HG03457 (cell line): ENCODE results near the gene VSNL1.
"Not testable (repeated sequence)": the region's sequence is repeated elsewhere in the genome, so short reads cannot be mapped to it uniquely, and the experiment has no call there.

Source experiments
- ATAC-seq: cut with Tn5 transposase; IDR thresholded peaks from one replicate; pipeline ENCODE4 v1.9.1; 2021; ENCODE audit warnings: moderate number of reproducible peaks; ENCODE audit not compliant: unreplicated experiment

VSNL1 gene

GRCh38 chr2:17541531-17541950, 1.0 kb downstream of the VSNL1 start:
- ATAC-seq: no peak

- ATAC-seq: no peak
Observed at GRCh38 chr2:17542471-17542870, 2.0 kb downstream of the VSNL1 start.

GRCh38 chr2:17543131-17543660, 2.7 kb downstream of the VSNL1 start:
- no peak for ATAC-seq

GRCh38 chr2:17543848-17544247, 3.4 kb downstream of the VSNL1 start:
- no peak for ATAC-seq

GRCh38 chr2:17544256-17544655, 3.8 kb downstream of the VSNL1 start:
- no peak for ATAC-seq

- ATAC-seq: no peak
Observed at GRCh38 chr2:17545680-17546613, 5.5 kb downstream of the VSNL1 start.

- no peak for ATAC-seq
Observed at GRCh38 chr2:17547237-17547636, 6.7 kb downstream of the VSNL1 start.

- ATAC-seq: no peak
Observed at GRCh38 chr2:17547737-17548136, 7.2 kb downstream of the VSNL1 start.

- no peak for ATAC-seq
Observed at GRCh38 chr2:17550907-17551306, 10.4 kb downstream of the VSNL1 start.

GRCh38 chr2:17555150-17555549, 14.7 kb downstream of the VSNL1 start:
- no peak for ATAC-seq

GRCh38 chr2:17557596-17557995, 17.1 kb downstream of the VSNL1 start:
- no peak for ATAC-seq

GRCh38 chr2:17558053-17558452, 17.6 kb downstream of the VSNL1 start:
- no peak for ATAC-seq

GRCh38 chr2:17558878-17559277, 18.4 kb downstream of the VSNL1 start:
- ATAC-seq: no peak

GRCh38 chr2:17565726-17566125, 25.2 kb downstream of the VSNL1 start:
- ATAC-seq: not testable (repeated sequence)

- ATAC-seq: no peak
Observed at GRCh38 chr2:17571681-17572080, 31.2 kb downstream of the VSNL1 start.

- no peak for ATAC-seq
Observed at GRCh38 chr2:17573085-17573803, 32.7 kb downstream of the VSNL1 start.

- no peak for ATAC-seq
Observed at GRCh38 chr2:17573804-17574175, 33.3 kb downstream of the VSNL1 start.

- no peak for ATAC-seq
Observed at GRCh38 chr2:17574406-17575073, 34.0 kb downstream of the VSNL1 start.

GRCh38 chr2:17576802-17577201, 36.3 kb downstream of the VSNL1 start:
- ATAC-seq: no peak

GRCh38 chr2:17578466-17578928, 38.0 kb downstream of the VSNL1 start:
- no peak for ATAC-seq
